CD1c-positive myeloid dendritic cell (primary cell): ENCODE measurements around the gene TRAF2.

Experiments
- DNase-seq: peaks from one replicate; pipeline ENCODE4 v3.0.0-alpha.2; 2016; ENCODE audit errors: extremely low spot score

TRAF2 gene

DNA sequence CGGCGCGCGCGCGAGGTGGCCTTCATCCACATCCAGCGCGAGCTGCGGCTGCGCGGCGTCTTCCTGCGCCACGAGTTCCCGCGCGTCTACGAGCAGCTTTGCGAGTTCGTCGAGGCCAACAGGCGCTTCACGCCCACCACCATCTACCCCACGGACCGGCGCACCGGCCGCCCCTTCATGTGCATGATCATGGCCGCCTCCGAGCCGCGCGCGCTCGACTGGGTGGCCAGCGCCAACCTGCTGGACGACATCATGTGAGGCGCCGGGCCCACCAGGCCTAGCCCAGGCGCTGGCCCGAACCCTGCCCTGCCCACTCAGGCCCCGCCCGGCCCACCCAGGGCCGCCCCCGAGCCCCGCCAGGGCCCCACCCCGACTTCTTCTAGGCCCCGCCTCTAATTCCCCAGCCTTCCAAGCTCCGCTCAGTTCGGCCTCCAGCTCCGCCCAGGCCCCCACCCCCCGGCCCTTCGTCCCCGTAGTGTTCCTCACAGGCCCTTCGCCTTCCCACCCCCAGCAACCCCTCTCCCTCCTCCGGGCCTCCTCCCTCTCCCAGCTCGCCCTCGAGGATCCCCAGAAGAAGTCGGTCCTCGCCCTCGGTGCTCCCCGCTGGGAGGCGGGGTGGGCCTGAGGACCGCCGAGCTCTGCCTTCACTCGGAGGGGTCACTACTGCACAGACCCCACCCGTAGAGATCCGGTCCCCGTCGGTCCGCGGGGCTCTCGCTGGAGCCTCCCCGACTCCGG, 39.1 kb upstream of the TRAF2 start:
- peak; percentile 68 for DNase-seq

DNA sequence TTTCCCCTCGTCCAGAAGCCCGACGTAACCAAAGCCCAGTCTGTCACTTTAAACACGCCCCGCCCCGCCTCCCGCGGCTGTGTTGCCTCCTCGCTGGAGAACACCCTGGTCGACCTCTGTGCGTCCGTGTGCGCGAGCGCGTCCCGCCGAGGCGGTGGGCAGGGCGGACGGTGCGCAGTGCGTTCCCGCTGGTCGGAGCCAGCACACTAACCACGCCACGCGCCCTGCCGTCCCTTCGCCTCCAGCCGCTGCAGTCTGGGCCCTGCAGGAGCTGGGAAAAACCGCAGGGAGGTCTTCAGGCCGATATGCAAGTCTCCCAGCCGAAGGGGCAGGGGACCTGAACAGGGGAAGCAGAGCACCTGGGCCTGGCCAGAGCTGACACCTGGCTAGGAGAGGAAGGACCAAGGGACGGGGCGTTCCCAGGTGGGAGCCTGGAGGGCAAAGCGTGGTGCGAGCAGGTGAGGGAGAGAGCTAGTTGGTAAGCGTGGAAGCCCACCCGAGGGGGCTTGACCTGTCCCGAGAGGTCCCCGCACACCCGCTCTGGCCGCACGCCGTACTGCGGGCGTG, 38.4 kb upstream of the TRAF2 start:
- peak; percentile 92 for DNase-seq

DNA sequence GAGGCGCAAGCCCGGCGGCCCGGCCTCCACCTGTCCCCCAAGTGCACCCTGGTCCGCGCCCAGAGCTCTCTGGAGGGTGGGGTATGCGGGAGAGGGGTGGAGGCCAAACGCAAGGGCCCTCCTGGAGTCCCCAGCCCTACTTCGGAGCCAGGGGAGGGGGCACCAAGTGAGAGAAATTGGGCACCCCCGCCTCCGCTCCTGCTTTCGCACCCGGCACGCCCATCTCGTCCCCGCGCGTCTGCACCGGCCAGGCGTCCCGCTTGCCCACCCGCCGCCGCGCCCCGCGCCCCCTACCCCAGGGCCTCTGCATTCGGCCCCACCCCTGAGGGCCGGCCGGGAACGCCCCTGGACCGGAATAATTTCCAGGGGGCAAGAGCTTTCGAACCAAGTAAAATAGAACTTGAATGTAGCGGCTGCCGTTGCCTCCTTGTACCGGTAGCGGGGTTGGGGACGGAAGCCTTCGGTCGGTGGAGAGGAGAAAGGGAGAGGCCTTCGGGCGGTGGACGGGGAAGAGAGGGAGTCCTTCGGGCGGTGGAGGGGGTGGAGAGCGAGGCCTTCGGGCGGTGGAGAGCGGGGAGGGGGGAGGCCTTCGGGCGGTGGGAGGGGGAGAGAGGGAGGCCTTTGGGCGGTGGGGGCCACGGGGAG, 37.8 kb upstream of the TRAF2 start:
- DNase-seq: no peak

DNA sequence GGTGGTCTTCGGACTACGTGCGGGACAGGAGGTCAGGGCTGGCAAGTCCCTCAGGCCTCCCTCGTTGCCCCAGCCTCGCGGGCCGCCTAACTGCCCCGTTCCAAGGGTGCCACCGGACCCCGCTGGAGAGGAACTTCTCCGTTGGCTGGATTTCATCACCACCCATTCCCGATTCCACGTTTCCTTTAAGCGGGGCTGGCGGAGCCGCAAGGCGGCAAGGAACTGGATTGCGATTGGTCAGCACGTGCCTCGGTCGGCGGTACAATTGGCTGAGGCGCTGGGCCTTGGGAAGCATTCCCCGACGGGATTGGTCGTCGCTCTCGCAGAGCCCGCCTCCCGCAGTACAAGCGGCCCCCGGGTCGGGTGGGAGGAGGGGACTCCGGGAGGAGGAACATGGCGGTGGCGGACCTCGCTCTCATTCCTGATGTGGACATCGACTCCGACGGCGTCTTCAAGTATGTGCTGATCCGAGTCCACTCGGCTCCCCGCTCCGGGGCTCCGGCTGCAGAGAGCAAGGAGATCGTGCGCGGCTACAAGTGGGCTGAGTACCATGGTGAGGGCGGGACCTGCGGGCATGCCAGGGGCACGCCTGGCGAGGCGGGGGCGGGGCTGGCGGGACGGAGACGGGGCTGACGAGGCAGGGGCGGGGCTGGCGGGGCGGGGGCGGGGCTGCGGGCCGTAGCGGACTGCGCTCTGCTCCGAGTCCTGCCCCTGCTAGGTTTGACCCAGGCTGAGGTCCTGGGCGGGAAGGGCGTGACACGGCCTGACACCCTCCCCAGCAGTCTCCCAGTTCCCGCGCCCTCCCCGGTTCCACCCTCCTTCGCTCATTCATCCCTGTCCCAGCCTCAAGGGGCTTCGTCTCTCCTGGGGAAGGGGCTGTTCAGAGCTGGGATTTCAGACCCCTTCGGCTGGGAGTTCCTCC, 37.0 kb upstream of the TRAF2 start, which contains the start of gene PHPT1:
TSS of gene PHPT1 (plus strand) at position 372 of the 922 bp plus-strand sequence. CDS start at position 394, 22 bp downstream.
- peak; percentile 99 for DNase-seq

DNA sequence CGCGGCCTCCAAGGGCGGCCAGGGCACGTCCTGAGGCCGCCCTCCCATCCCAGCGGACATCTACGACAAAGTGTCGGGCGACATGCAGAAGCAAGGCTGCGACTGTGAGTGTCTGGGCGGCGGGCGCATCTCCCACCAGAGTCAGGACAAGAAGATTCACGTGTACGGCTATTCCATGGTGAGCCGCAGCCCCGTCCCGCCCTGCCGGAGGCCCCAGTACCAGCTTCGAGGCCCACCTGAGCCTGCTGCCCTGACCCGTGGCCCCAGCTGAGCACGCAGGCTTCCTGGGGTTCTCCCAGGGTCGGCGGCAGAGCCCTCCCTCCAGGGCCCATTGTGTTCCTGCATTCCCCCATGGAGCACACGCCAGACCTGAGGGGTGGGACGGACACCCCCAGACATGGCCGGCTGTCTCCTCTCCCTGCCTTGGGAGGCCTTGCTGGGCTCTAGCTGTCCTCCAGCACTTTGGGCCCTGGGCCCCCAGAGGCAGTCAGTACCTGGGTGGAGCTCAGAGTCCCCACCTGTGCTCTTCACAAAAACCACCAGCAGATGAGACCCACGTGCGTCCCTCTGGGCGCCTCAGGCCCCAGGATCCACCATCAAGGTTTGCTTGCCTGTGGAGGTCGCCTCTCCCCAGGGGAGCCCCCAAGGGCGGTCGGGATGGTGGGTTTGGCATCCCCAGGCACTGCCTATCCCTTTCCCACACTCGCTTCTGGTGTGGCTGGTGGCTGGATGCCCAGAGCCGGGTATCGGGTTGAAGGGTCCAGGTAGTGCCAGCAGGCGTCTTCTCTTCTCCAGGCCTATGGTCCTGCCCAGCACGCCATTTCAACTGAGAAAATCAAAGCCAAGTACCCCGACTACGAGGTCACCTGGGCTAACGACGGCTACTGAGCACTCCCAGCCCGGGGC, 36.1 kb upstream of the TRAF2 start:
- DNase-seq: no peak

DNA sequence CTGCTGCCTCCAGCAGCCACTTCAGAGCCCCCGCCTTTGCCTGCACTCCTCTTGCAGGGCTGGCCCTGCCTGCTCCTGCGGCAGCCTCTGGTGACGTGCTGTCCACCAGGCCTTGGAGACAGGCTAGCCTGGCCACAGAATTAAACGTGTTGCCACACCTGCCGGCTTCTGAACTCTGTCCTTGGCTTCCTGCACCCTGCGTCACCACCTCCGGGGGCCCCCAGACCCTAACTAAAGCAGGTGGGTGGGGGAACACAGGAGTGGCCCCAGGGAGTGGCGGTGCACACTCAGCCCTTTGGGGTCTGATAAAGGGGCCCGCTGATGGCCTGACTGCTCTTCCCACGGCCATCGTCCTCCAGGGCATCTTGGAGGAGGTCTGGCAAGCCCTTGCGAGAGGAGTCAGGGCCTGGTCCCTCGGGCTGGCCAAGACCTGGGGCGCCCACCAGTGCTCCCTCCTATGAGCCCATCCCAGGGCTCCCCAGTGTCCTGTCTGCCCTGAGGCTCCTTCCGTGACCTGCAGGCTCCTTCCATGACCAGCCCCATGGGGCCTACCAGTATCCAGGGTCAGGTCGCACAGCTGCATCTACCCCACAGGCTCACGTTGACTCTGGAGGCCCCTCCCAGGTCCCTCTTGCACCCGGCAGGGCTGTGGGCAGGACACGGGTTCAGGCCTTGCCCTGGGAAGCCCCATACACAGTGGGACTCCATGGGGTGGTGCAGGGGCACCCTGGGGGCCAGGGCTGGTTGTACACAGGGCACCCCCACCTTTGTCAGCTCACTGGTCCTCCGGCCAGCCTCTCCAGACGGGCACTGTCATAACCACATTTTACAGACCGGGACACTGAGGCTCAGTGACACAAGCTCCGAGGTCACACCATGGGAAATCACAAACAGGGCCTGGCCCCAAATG, 35.2 kb upstream of the TRAF2 start:
- DNase-seq: no peak

DNA sequence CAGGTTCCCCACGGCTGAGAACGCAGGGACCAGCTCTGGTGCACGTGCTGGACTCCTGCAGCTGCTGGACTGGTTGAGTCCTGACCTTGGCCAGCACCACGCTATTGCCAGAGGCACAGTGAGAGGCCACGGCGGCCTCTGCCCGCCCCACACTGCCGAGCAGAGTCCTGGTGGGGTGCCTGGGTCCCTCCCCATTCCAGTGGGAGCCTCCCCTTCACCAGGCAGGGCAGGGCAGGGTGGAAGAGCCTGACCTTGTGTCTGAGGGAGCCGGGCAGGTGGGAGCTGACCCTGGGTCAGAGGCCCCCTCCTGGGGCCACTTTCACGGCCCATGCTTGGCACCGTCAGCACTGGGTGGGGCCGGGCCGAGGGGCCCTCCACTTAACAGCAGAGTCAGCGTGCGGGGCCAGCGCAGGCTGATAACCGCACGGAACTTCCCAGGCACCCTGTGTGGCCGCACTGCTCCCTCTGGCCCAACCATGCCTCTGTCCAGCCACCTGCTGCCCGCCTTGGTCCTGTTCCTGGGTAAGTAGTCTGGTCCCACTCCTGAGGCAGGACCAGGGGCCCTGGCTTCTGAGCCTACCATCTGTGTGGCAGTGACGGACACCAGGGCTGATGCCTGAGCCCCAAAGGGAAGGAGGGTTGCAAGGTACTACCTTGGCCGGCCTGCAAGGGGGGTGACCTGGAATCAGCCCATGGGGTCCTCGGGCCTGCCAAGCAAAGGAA, 34.2 kb upstream of the TRAF2 start, which contains the start of gene MAMDC4:
TSS of gene MAMDC4 (plus strand) at position 406 of the 723 bp plus-strand sequence. CDS start at position 477, 71 bp downstream.
- no peak for DNase-seq

DNA sequence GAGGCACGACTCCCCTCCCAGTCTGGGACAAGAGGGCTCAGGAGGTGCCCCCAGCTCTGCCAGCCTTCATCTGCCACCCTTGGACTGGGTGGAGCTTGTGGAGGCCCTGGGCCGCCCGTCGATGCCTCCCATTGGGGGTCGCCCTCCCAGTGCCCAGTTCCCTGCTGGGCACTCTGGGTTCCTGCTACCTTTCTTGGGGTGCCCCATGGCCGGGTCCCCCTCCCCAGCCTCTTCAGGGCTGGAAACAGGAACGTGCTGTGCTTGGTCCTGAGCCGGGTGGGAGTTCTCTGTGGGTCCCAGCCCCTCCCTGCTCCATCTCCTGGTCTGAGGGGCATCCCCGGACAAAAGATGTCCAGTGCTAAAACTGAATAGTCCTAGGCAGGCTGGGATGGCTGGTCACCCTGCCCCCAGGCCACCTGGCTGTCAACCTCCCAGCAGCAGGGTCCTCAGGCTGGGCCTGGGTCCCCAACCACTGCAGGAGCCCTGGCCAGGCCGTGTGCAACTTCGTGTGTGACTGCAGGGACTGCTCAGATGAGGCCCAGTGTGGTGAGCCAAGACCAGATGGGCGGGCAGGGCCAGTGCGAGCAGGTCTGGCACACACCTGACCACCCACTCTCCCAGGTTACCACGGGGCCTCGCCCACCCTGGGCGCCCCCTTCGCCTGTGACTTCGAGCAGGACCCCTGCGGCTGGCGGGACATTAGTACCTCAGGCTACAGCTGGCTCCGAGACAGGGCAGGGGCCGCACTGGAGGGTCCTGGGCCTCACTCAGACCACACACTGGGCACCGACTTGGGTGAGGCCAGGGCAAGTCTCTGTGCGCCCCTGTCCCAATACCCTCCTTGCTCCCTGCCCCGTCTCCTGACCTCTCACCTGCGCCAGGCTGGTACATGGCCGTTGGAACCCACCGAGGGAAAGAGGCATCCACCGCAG, 33.4 kb upstream of the TRAF2 start:
- no peak for DNase-seq

DNA sequence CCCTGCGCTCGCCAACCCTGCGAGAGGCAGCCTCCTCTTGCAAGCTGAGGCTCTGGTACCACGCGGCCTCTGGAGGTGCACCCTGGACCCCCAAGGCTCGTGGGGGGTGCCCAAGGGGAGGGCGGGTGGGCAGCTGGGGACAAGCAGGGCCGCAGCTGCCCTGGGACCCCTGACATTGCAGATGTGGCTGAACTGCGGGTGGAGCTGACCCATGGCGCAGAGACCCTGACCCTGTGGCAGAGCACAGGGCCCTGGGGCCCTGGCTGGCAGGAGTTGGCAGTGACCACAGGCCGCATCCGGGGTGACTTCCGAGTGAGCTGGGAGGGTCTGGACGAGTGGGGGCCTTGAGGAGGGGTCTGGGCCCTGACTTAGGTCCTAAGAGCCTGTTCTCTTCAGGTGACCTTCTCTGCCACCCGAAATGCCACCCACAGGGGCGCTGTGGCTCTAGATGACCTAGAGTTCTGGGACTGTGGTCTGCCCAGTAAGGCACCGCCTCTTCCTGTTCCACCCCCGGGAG, 32.7 kb upstream of the TRAF2 start:
- DNase-seq: no peak

DNA sequence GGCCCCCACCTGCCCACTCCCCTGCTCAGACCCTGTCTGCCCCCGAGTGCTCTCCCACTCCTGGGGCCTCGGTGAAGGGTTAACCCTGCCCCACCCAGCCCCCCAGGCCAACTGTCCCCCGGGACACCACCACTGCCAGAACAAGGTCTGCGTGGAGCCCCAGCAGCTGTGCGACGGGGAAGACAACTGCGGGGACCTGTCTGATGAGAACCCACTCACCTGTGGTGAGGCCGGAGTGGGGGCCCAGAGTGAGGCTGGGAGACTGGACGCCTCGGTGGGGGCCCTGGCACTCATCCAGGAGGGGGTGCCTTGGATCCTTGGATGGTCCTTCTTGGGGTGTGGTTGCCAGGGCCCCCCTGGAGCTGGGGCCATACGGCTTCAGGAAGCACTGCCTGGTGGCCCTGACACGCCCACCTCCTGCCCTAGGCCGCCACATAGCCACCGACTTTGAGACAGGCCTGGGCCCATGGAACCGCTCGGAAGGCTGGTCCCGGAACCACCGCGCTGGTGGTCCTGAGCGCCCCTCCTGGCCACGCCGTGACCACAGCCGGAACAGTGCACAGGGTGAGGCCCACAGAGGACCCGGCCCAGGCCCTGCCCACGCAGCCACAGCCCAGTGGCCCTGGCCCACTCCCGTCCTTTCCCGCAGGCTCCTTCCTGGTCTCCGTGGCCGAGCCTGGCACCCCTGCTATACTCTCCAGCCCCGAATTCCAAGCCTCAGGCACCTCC, 32.0 kb upstream of the TRAF2 start:
- DNase-seq: no peak

DNA sequence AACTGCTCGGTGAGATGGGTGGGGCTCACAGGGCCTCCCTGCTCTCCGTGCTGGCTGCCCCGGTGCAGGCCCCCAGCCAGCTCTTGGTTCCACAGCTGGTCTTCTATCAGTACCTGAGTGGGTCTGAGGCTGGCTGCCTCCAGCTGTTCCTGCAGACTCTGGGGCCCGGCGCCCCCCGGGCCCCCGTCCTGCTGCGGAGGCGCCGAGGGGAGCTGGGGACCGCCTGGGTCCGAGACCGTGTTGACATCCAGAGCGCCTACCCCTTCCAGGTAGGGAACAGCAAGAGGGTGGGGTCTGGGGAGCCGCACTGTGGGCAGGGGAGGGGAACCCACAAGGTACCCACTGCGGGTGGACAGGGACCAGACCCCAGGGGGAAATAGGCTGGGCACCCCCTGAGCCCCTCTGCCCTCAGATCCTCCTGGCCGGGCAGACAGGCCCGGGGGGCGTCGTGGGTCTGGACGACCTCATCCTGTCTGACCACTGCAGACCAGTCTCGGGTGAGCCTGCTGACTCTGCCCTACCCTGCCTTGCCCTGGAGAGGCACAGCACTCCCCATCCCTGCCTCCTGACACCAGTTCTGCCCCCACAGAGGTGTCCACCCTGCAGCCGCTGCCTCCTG, 31.4 kb upstream of the TRAF2 start:
- no peak for DNase-seq

DNA sequence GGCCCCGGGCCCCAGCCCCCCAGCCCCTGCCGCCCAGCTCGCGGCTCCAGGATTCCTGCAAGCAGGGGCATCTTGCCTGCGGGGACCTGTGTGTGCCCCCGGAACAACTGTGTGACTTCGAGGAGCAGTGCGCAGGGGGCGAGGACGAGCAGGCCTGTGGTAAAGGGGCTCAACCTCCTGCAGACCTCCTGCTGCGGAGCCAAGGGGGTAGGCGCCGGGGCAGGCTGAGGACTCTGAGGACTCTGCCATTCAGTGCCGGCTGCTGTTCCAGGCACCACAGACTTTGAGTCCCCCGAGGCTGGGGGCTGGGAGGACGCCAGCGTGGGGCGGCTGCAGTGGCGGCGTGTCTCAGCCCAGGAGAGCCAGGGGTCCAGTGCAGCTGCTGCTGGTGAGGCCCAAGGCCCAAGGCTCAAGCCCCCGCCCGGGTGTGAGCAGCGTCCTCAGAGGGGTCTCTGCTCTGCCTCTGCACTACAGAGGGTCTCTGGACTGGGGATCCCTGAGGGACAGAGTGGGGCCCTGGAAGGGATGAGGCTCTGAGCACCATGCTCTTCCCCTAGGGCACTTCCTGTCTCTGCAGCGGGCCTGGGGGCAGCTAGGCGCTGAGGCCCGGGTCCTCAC, 30.7 kb upstream of the TRAF2 start:
- DNase-seq: no peak

DNA sequence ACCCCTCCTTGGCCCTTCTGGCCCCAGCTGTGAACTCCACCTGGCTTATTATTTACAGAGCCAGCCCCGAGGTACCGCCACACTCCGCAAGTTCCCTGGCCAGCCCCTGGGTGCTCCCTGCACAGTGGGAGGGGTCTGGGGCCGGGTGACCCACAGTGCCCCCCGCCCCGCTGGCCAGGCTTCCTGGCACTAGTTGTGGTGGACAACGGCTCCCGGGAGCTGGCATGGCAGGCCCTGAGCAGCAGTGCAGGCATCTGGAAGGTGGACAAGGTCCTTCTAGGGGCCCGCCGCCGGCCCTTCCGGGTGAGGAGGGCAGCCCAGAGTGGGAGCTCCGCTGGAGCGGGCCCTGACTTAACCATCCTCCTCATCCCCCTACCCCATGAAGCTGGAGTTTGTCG, 30.2 kb upstream of the TRAF2 start:
- DNase-seq: no peak

DNA sequence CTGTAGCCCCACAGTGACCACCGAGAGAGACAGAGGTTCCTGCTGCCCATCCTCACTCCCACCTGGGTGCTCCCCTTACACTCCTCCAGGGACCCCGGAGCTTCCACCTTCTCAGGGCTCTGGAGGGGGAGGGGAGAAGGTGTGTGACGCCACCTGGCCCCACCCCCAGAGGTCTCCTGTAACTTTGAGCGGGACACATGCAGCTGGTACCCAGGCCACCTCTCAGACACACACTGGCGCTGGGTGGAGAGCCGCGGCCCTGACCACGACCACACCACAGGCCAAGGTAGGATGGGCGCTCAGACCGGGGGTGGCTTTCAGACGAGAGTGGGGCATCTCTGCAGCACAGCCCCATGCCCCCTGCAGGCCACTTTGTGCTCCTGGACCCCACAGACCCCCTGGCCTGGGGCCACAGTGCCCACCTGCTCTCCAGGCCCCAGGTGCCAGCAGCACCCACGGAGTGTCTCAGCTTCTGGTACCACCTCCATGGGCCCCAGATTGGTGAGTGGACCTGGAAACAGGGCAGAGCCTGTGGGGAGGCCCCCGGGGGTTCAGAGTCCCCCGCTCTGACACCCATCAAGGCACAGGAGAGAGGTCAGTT, 29.7 kb upstream of the TRAF2 start:
- no peak for DNase-seq

DNA sequence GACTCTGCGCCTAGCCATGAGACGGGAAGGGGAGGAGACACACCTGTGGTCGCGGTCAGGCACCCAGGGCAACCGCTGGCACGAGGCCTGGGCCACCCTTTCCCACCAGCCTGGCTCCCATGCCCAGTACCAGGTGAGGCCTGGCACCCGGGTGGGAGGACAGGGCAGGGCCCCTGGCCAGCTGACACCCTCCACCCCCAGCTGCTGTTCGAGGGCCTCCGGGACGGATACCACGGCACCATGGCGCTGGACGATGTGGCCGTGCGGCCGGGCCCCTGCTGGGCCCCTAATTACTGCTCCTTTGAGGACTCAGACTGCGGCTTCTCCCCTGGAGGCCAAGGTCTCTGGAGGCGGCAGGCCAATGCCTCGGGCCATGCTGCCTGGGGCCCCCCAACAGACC, 29.1 kb upstream of the TRAF2 start:
- no peak for DNase-seq
